ENCODE measurements around the gene GALNT2. TPM values are rescaled to one million over a fixed set of nuclear protein-coding genes. Genes with fewer than 3 reads are reported as not detected.
A peak's percentile ranks its signal among the peaks of the same experiment; 100 is the strongest.

The GALNT2 gene
- total and polyA plus RNA-seq, 2 experiments from 2014 or later: 17.8 to 48.3 TPM

DNA sequence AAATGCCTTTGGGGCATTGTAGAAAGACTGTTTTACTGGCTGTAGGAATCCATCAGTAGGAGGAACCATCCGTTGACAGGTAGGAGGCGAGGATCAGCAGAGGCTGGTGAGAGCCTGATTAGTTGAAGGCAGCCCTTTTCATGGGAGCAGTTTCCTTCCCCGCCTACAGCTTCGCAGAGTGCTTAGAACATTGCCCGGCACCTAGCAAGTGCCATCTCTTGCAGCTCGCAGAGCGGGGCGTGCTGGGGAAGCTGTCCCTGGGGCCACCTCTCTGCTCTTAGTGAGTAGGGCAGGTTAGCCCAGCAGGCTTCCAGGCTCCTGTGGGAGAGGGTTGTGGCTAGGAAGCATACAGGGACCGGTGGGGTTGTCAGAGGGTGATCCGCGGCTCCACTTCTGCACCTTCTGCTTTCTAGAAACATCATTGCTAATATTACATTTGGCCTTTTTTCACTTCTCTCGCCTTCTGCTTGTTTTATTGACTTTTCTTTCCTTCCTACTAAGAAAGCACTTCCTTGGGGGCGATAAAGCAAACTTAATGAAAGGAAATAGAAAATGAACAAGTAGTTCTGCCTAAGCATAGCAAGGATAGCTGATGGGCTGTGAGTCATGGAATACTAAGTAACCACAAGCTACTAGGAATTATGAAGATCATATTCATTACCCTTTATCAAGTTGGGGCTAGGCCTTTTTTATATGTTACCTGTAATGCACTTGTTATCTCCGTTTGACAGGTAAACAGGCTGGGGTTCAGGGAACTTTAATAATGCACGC is 176.7 kb downstream of the GALNT2 start:
- H3K36me3 Mint-ChIP-seq (ENCODE audit: low read depth): peaks cover 26% of the 10 kb centered on the region
- Histone ChIP-seq H3K4me1 (ENCODE audit: insufficient read depth) (no peaks in the 10 kb centered on the region), H2AFZ (no peak overlapping the region), H4K20me1 (replicated peaks; ENCODE audit: insufficient read depth) (no peaks in the 10 kb centered on the region; the same call in 1 of the 2 replicates), H3K4me3 (no peak overlapping the region), H3K36me3 (ENCODE audit: insufficient read depth) (peaks cover 6% of the 10 kb centered on the region), H3F3A (replicated peaks; ENCODE audit: low read depth) (no peaks in the 10 kb centered on the region), H3K27ac (ENCODE audit: low read depth) (no peak overlapping the region), H3K4me2 (no peak overlapping the region), H3K27me3 (ENCODE audit: insufficient read depth) (no peaks in the 10 kb centered on the region), H3K9me2 (ENCODE audit: insufficient read depth) (no peaks in the 10 kb centered on the region; the same call in 1 of the 2 replicates), H3K79me2 (replicated peaks; ENCODE audit: insufficient read depth) (no peaks in the 10 kb centered on the region)
- peak; percentile 50 for ATAC-seq
- no peak for DNase-seq (ENCODE audit: low spot score)
- H3K27me3 Mint-ChIP-seq (ENCODE audit: insufficient read depth, low read depth, poor library complexity): peaks cover 8% of the 10 kb centered on the region
- H3K4me1 Mint-ChIP-seq: peaks cover 5% of the 10 kb centered on the region; the same call in 2 of the 3 replicates
- no peak overlapping the region for H3K27ac Mint-ChIP-seq
- no peaks in the 10 kb centered on the region for H3K9me3 Mint-ChIP-seq
- TF ChIP-seq, protein P1, sequence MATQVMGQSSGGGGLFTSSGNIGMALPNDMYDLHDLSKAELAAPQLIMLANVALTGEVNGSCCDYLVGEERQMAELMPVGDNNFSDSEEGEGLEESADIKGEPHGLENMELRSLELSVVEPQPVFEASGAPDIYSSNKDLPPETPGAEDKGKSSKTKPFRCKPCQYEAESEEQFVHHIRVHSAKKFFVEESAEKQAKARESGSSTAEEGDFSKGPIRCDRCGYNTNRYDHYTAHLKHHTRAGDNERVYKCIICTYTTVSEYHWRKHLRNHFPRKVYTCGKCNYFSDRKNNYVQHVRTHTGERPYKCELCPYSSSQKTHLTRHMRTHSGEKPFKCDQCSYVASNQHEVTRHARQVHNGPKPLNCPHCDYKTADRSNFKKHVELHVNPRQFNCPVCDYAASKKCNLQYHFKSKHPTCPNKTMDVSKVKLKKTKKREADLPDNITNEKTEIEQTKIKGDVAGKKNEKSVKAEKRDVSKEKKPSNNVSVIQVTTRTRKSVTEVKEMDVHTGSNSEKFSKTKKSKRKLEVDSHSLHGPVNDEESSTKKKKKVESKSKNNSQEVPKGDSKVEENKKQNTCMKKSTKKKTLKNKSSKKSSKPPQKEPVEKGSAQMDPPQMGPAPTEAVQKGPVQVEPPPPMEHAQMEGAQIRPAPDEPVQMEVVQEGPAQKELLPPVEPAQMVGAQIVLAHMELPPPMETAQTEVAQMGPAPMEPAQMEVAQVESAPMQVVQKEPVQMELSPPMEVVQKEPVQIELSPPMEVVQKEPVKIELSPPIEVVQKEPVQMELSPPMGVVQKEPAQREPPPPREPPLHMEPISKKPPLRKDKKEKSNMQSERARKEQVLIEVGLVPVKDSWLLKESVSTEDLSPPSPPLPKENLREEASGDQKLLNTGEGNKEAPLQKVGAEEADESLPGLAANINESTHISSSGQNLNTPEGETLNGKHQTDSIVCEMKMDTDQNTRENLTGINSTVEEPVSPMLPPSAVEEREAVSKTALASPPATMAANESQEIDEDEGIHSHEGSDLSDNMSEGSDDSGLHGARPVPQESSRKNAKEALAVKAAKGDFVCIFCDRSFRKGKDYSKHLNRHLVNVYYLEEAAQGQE (IDR thresholded peaks at IDR 0.05; ENCODE audit: unreplicated experiment): no peak
- TF ChIP-seq, protein P2, sequence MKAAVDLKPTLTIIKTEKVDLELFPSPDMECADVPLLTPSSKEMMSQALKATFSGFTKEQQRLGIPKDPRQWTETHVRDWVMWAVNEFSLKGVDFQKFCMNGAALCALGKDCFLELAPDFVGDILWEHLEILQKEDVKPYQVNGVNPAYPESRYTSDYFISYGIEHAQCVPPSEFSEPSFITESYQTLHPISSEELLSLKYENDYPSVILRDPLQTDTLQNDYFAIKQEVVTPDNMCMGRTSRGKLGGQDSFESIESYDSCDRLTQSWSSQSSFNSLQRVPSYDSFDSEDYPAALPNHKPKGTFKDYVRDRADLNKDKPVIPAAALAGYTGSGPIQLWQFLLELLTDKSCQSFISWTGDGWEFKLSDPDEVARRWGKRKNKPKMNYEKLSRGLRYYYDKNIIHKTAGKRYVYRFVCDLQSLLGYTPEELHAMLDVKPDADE (IDR thresholded peaks at IDR 0.05): no peak
- TF ChIP-seq, protein P3, sequence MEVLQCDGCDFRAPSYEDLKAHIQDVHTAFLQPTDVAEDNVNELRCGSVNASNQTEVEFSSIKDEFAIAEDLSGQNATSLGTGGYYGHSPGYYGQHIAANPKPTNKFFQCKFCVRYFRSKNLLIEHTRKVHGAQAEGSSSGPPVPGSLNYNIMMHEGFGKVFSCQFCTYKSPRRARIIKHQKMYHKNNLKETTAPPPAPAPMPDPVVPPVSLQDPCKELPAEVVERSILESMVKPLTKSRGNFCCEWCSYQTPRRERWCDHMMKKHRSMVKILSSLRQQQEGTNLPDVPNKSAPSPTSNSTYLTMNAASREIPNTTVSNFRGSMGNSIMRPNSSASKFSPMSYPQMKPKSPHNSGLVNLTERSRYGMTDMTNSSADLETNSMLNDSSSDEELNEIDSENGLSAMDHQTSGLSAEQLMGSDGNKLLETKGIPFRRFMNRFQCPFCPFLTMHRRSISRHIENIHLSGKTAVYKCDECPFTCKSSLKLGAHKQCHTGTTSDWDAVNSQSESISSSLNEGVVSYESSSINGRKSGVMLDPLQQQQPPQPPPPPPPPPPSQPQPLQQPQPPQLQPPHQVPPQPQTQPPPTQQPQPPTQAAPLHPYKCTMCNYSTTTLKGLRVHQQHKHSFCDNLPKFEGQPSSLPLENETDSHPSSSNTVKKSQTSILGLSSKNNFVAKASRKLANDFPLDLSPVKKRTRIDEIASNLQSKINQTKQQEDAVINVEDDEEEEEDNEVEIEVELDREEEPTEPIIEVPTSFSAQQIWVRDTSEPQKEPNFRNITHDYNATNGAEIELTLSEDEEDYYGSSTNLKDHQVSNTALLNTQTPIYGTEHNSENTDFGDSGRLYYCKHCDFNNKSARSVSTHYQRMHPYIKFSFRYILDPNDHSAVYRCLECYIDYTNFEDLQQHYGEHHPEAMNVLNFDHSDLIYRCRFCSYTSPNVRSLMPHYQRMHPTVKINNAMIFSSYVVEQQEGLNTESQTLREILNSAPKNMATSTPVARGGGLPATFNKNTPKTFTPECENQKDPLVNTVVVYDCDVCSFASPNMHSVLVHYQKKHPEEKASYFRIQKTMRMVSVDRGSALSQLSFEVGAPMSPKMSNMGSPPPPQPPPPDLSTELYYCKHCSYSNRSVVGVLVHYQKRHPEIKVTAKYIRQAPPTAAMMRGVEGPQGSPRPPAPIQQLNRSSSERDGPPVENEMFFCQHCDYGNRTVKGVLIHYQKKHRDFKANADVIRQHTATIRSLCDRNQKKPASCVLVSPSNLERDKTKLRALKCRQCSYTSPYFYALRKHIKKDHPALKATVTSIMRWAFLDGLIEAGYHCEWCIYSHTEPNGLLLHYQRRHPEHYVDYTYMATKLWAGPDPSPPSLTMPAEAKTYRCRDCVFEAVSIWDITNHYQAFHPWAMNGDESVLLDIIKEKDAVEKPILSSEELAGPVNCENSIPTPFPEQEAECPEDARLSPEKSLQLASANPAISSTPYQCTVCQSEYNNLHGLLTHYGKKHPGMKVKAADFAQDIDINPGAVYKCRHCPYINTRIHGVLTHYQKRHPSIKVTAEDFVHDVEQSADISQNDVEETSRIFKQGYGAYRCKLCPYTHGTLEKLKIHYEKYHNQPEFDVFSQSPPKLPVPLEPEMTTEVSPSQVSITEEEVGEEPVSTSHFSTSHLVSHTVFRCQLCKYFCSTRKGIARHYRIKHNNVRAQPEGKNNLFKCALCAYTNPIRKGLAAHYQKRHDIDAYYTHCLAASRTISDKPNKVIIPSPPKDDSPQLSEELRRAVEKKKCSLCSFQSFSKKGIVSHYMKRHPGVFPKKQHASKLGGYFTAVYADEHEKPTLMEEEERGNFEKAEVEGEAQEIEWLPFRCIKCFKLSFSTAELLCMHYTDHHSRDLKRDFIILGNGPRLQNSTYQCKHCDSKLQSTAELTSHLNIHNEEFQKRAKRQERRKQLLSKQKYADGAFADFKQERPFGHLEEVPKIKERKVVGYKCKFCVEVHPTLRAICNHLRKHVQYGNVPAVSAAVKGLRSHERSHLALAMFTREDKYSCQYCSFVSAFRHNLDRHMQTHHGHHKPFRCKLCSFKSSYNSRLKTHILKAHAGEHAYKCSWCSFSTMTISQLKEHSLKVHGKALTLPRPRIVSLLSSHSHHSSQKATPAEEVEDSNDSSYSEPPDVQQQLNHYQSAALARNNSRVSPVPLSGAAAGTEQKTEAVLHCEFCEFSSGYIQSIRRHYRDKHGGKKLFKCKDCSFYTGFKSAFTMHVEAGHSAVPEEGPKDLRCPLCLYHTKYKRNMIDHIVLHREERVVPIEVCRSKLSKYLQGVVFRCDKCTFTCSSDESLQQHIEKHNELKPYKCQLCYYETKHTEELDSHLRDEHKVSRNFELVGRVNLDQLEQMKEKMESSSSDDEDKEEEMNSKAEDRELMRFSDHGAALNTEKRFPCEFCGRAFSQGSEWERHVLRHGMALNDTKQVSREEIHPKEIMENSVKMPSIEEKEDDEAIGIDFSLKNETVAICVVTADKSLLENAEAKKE (CRISPR knock-in tag; IDR thresholded peaks at IDR 0.05): no peak
- TF ChIP-seq NANOG (IDR thresholded peaks at IDR 0.05; ENCODE audit: borderline replicate concordance) (no peak), ZNF331 (CRISPR knock-in tag; IDR thresholded peaks at IDR 0.05; ENCODE audit: low read depth) (no peak), EZH2phosphoT487 (IDR thresholded peaks at IDR 0.05; ENCODE audit: unreplicated experiment) (no peak), EZH2 (IDR thresholded peaks at IDR 0.05; ENCODE audit: low read depth, unreplicated experiment) (no peak), STAT1 (IDR thresholded peaks at IDR 0.05; ENCODE audit: unreplicated experiment) (no peak), POLR2AphosphoS5 (IDR thresholded peaks at IDR 0.05; ENCODE audit: low read depth) (no peak), CREB1 (CRISPR knock-in tag; IDR thresholded peaks at IDR 0.05; ENCODE audit: low read depth) (no peak), ZNF114 (CRISPR knock-in tag; IDR thresholded peaks at IDR 0.05) (no peak), JUNB (IDR thresholded peaks at IDR 0.05; ENCODE audit: unreplicated experiment) (no peak)
- TF ChIP-seq, protein P4, sequence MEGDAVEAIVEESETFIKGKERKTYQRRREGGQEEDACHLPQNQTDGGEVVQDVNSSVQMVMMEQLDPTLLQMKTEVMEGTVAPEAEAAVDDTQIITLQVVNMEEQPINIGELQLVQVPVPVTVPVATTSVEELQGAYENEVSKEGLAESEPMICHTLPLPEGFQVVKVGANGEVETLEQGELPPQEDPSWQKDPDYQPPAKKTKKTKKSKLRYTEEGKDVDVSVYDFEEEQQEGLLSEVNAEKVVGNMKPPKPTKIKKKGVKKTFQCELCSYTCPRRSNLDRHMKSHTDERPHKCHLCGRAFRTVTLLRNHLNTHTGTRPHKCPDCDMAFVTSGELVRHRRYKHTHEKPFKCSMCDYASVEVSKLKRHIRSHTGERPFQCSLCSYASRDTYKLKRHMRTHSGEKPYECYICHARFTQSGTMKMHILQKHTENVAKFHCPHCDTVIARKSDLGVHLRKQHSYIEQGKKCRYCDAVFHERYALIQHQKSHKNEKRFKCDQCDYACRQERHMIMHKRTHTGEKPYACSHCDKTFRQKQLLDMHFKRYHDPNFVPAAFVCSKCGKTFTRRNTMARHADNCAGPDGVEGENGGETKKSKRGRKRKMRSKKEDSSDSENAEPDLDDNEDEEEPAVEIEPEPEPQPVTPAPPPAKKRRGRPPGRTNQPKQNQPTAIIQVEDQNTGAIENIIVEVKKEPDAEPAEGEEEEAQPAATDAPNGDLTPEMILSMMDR (conservative IDR thresholded peaks at IDR 0.05; ENCODE audit: low read depth in 2 of 2): no peak
- H3K4me3 Mint-ChIP-seq: no peak overlapping the region

Data from GM23338 (cell line).